ENCODE measurements around the gene OR1E2.

DNA sequence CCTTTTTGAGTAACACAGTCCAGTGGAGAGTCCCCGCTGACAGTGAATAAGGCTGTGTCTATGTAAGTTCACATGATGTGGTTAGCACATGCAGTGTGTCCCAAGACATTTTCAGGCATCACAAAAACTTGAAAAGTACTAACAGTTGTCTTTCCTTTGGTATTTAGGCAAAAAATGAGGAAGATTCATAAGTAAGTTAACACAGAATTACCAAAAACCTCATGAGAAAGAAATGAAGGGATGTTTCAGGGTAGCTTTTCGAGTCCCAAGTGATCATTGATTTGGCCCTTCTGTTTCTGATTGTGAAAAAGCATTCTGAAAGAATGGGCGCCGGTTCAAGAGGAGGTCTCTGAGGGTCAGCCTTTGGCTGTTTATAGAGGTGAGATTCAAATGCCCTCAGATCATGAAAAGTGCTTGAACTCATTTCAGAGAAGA lies 41.6 kb upstream of the OR1E2 start:
- TF ChIP-seq, protein P1, sequence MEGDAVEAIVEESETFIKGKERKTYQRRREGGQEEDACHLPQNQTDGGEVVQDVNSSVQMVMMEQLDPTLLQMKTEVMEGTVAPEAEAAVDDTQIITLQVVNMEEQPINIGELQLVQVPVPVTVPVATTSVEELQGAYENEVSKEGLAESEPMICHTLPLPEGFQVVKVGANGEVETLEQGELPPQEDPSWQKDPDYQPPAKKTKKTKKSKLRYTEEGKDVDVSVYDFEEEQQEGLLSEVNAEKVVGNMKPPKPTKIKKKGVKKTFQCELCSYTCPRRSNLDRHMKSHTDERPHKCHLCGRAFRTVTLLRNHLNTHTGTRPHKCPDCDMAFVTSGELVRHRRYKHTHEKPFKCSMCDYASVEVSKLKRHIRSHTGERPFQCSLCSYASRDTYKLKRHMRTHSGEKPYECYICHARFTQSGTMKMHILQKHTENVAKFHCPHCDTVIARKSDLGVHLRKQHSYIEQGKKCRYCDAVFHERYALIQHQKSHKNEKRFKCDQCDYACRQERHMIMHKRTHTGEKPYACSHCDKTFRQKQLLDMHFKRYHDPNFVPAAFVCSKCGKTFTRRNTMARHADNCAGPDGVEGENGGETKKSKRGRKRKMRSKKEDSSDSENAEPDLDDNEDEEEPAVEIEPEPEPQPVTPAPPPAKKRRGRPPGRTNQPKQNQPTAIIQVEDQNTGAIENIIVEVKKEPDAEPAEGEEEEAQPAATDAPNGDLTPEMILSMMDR (IDR thresholded peaks at IDR 0.05; ENCODE audit: low read depth, low read length): no peak
- no peak for TF ChIP-seq EZH2phosphoT487 (IDR thresholded peaks at IDR 0.05; ENCODE audit: low read depth)

Data from OCI-LY3 (cell line).